Smooth muscle cell (in vitro differentiated cells): ENCODE results near the gene CAMTA1. TPM values are rescaled to one million over a fixed set of nuclear protein-coding genes. Genes with fewer than 3 reads are reported as not detected.

Source experiments
- DNase-seq: peaks from one replicate; lab custom pipeline; 2025; ENCODE audit not compliant: unreplicated experiment; lab: John Stamatoyannopoulos, UW
- H2AFZ ChIP-seq: fragments of 200-600 bp; sonication (generic); 2 replicates; pipeline ENCODE4 v1.6.0; 2016; ENCODE audit warnings: antibody characterized with exemption, low read depth, mild to moderate bottlenecking
- H3F3A ChIP-seq: fragments of 200-600 bp; sonication (generic); 2 replicates; pipeline ENCODE4 v1.6.0; 2017; ENCODE audit warnings: antibody characterized with exemption, low read depth
- H3K27ac ChIP-seq: fragments of 200-600 bp; sonication (generic); 2 replicates; pipeline ENCODE4 v1.5.1; 2016; ENCODE audit warnings: low read depth, mild to moderate bottlenecking
- H3K27me3 ChIP-seq: fragments of 200-600 bp; sonication (generic); 2 replicates; pipeline ENCODE4 v1.6.1; 2016; ENCODE audit warnings: low read depth, mild to moderate bottlenecking
- H3K36me3 ChIP-seq: fragments of 200-600 bp; sonication (generic); 2 replicates; pipeline ENCODE4 v1.5.1; 2016; ENCODE audit warnings: low read depth
- H3K4me1 ChIP-seq: fragments of 200-600 bp; sonication (generic); 2 replicates; pipeline ENCODE4 v1.5.1; 2016; ENCODE audit warnings: low read depth
- H3K4me2 ChIP-seq: fragments of 200-600 bp; sonication (generic); 2 replicates; pipeline ENCODE4 v1.6.0; 2016; ENCODE audit warnings: mild to moderate bottlenecking
- H3K4me3 ChIP-seq: fragments of 200-600 bp; sonication (generic); 2 replicates; pipeline ENCODE4 v1.5.1; 2016; ENCODE audit warnings: mild to moderate bottlenecking
- H3K79me2 ChIP-seq: fragments of 200-600 bp; sonication (generic); 2 replicates; pipeline ENCODE4 v1.6.0; 2016; ENCODE audit warnings: low read depth, mild to moderate bottlenecking
- H3K9ac ChIP-seq: fragments of 200-600 bp; sonication (generic); 2 replicates; pipeline ENCODE4 v1.6.0; 2016; ENCODE audit warnings: low read depth
- H3K9me3 ChIP-seq: fragments of 200-600 bp; sonication (generic); replicated peaks from 2 replicates; pipeline ENCODE4 v1.5.1; 2016; ENCODE audit warnings: low read depth
- H4K20me1 ChIP-seq: fragments of 200-600 bp; sonication (generic); 2 replicates; pipeline ENCODE4 v1.6.0; 2016; ENCODE audit warnings: low read depth
- CTCF ChIP-seq: fragments of 200-600 bp; sonication (generic); IDR thresholded peaks from 2 replicates; pipeline ENCODE4 v1.5.1; 2017; ENCODE audit warnings: borderline replicate concordance, mild to moderate bottlenecking, antibody characterized with exemption; ENCODE audit not compliant: insufficient read depth, poor library complexity, severe bottlenecking
- WGBS: methylation state at CpG from one replicate; pipeline ENCODE4 v1.1.7; 2016; ENCODE audit warnings: low lambda C conversion rate; 5-methylcytosine and 5-hydroxymethylcytosine counted together
- polyA plus RNA-seq: library from polyadenylated mRNA; unstranded; fragments of >200 nt; fragmentation: Nextera tagmentation; extraction: Ambion mirVana; gene quantifications from 2 replicates; pipeline ENCODE4 v1.2.1, GENCODE V29; 2016
- total RNA-seq: library from RNA; depleted of rRNA; stranded (reverse); fragments of >200 nt; gene quantifications from 2 replicates; pipeline ENCODE4 v1.2.3, GENCODE V29; 2014

The CAMTA1 gene
- total and polyA plus RNA-seq, 2 experiments from 2014 or later: 139 to 145 TPM

- H3K27me3 ChIP-seq: peaks cover 9% of the 10 kb centered on the region
- H3K9me3 ChIP-seq: no peaks in the 10 kb centered on the region
- no peak overlapping the region for H3K9ac ChIP-seq
- no peak for TF ChIP-seq CTCF
- no peak overlapping the region for H3K4me2 ChIP-seq
- H4K20me1 ChIP-seq: no peaks in the 10 kb centered on the region
- DNase-seq: no peak
- WGBS: 87% methylated on average over 3 of the region's 3 CpGs
- no peak overlapping the region for H3K27ac ChIP-seq
- no peaks in the 10 kb centered on the region for H3K36me3 ChIP-seq
- H3K4me1 ChIP-seq: peaks cover 13% of the 10 kb centered on the region
- H2AFZ ChIP-seq: no peak overlapping the region
- H3K79me2 ChIP-seq: no peaks in the 10 kb centered on the region
- H3K4me3 ChIP-seq: no peak overlapping the region
- H3F3A ChIP-seq: no peaks in the 10 kb centered on the region
These were observed 203.5 kb downstream of the CAMTA1 start for GRCh38 chr1:6988796-6989195.

GRCh38 chr1:6989212-6990159, 204.2 kb downstream of the CAMTA1 start:
- Histone ChIP-seq H3K4me1 (peaks cover 13% of the 10 kb centered on the region), H3K79me2 (no peaks in the 10 kb centered on the region), H3K4me2 (no peak overlapping the region), H3K27me3 (peaks cover 9% of the 10 kb centered on the region), H4K20me1 (no peaks in the 10 kb centered on the region), H3K27ac (no peak overlapping the region), H3F3A (no peaks in the 10 kb centered on the region), H3K9ac (no peak overlapping the region), H3K4me3 (no peak overlapping the region), H3K36me3 (no peaks in the 10 kb centered on the region), H3K9me3 (no peaks in the 10 kb centered on the region), H2AFZ (no peak overlapping the region)
- TF ChIP-seq CTCF: no peak
- 72% methylated on average over 13 of the region's 13 CpGs for WGBS
- no peak for DNase-seq

GRCh38 chr1:6991266-6991665, 206.0 kb downstream of the CAMTA1 start:
- Histone ChIP-seq H3K79me2 (no peaks in the 10 kb centered on the region), H3K9me3 (no peaks in the 10 kb centered on the region), H3K4me2 (no peak overlapping the region), H4K20me1 (no peaks in the 10 kb centered on the region), H3K36me3 (no peaks in the 10 kb centered on the region), H3K4me3 (no peak overlapping the region), H3K27ac (peak overlapping the region; percentile 3), H3F3A (no peaks in the 10 kb centered on the region), H3K4me1 (peaks cover 13% of the 10 kb centered on the region), H2AFZ (no peak overlapping the region), H3K9ac (no peak overlapping the region), H3K27me3 (peaks cover under 1% of the 10 kb centered on the region)
- 14% methylated on average over 1 of the region's 1 CpG for WGBS
- TF ChIP-seq CTCF: no peak
- DNase-seq: no peak

- Histone ChIP-seq H3K4me1 (peaks cover 2% of the 10 kb centered on the region), H2AFZ (no peak overlapping the region), H3K9me3 (no peaks in the 10 kb centered on the region), H3K36me3 (no peaks in the 10 kb centered on the region), H3K4me2 (no peak overlapping the region), H3K79me2 (no peaks in the 10 kb centered on the region), H3K27me3 (peaks cover 9% of the 10 kb centered on the region), H4K20me1 (no peaks in the 10 kb centered on the region), H3F3A (no peaks in the 10 kb centered on the region), H3K9ac (no peak overlapping the region), H3K27ac (no peak overlapping the region), H3K4me3 (no peak overlapping the region)
- no peak for TF ChIP-seq CTCF
- 81% methylated on average over 5 of the region's 5 CpGs for WGBS
- no peak for DNase-seq
These were observed 210.5 kb downstream of the CAMTA1 start for GRCh38 chr1:6995789-6996188.
